Smooth muscle cell of the brain vasculature (primary cell): ENCODE measurements around the gene ACTR3.
"Not testable (repeated sequence)": the region's sequence is repeated elsewhere in the genome, so short reads cannot be mapped to it uniquely, and the experiment has no call there.

ENCODE experiments used
- DNase-seq: peaks from one replicate; pipeline ENCODE4 v3.0.0-alpha.2; 2012; ENCODE audit warnings: low read depth, low spot score

The ACTR3 gene

DNA sequence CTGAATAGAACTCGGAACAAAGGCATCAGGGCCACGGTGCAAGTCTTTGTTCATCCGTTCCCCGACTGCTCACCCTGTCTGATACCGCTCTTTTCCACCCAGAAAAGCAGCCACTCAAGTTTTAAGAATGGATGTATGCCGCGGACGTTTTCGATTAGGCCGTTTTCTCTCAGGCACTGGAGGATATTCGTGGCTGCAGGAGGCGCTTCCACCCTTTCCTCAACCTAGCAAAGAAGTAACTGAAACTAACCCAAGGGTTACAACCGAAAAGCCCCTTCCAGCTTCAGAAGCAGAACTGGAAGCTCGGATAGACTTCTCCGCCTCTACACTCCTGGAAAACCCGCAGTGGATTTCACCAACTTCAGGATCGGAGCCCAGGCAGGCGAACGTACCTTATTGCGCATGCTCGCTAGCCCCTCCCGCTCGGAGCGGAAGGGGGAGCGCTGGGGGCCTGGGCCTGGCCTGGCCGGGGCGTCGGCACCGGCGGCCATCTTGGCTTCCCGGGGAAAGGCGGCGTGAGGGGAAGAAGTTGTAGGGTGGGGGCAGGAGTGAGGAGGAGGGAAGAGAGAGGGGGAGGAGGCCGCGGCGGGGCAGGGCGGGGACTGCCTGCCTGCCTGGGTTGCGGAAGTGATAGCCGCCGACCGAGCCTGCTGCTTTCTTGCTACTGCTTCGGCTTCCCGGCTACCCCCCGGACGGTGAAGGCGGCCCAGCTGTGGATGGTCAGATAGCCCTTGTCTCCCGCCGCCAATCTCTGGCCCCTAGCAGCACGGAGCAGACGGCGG is at the start of gene ACTR3:
ACTR3 (plus strand) TSS at position 619 of the 782 bp plus-strand sequence. CDS start 191 bp downstream, outside the sequence.
- DNase-seq = peak; percentile 99

DNA sequence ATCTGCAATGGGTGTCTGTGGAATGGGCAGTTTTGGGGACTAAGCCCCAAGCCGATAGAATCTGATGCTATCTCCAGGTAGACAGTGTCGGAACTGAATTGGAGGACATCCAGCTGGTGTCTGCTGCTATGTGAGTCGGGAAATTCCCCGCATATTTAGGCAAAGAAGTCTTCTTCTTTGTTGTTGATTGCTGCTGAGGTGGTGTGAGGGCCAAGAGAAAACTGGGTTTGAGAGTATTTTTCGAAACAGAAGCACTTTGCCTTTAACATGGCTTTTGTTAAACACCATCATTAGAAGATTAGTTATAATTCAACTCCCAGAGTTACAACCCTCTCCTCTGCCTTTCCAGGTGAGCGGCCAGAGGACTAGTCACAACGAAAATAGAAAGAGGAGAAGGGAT is 49.4 kb upstream of the ACTR3 start:
- no peak for DNase-seq

DNA sequence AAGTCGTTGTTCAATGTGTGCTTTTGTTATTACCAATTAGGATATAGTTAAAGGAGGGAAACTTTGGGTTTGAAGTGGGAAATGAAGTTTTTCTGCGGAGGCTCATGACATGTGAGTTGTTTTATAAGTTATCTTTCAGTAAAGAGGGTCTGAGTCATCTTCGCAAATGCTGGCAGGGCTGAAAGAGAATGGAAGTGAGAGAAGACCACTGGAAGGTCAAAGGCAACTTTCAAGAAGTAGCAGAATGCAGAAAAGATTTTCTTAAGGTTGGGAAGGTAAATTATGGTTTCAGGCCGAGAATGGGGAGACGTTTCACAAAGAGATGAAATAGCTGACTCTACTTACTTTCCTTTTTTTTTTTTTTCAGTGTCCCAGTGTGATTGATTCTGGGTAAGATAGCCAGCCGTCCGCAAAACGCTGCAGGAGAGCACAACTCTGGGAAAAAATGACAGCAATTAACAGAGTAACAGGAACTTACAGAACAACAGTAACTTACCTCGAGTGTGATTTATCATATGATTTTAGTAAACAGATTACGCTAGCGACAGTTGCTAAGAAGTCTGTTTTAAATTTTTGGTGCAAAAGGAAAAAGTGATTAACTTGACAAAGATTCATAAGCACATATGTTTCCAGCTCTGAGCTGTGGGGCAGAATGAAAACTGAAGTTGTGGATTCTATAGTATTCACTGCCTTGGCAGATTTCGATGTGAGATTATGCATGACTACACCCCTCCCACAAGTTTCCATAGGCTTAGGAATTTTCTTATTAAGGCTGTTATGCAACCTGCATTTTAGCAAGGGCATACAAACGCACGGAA is 46.8 kb upstream of the ACTR3 start:
- DNase-seq = no peak

- not testable (repeated sequence) for DNase-seq
These were observed 46.2 kb upstream of the ACTR3 start for GRCh38 chr2:113843737-113844050.

GRCh38 chr2:113845261-113845660 is 44.6 kb upstream of the ACTR3 start:
- DNase-seq = no peak

- DNase-seq = not testable (repeated sequence)
These were observed 44.1 kb upstream of the ACTR3 start for GRCh38 chr2:113845796-113846195.

- DNase-seq = no peak
These were observed 43.5 kb upstream of the ACTR3 start for GRCh38 chr2:113846429-113846828.

DNA sequence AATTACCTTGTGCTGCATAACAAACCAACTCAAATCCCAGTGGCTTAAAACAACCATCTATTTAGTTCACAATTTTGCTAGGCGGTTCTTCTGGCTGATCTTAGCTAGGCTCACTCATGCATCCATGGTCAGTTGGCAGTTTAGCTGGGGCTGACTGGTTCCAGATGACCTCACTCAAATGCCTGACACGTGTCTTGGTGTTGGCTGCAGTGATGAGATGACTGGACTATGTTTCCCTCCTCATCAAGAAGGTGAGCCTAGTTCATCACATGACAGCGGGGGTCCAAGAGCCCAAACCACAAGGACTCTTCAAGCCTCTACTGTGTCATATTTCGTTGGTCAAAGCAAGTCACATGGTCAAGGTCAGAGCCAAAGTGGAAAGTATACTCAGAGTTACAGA is 42.7 kb upstream of the ACTR3 start:
- DNase-seq = no peak

- DNase-seq = no peak
These were observed 41.0 kb upstream of the ACTR3 start for GRCh38 chr2:113848758-113849415.

- no peak for DNase-seq
These were observed 39.2 kb upstream of the ACTR3 start for GRCh38 chr2:113850687-113851086.

DNA sequence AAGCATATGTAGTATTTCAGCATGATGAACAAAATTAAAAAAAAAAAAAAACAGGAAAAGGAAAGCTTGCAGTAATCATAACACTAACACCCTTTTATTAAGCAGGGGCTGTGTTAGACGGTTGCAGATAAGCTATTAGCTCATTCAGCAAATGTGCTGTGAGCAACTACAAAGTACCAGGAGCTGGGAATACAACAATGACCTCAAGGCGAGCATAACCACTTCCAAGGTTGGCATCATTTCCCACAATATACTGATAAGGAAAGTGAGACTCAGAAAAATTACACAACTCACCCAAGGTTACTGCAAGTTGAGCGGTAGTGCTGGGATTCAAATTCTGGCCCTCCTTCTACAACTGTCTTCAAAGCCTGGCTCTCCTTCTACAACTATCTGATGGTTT is 38.2 kb upstream of the ACTR3 start:
- DNase-seq = no peak

DNA sequence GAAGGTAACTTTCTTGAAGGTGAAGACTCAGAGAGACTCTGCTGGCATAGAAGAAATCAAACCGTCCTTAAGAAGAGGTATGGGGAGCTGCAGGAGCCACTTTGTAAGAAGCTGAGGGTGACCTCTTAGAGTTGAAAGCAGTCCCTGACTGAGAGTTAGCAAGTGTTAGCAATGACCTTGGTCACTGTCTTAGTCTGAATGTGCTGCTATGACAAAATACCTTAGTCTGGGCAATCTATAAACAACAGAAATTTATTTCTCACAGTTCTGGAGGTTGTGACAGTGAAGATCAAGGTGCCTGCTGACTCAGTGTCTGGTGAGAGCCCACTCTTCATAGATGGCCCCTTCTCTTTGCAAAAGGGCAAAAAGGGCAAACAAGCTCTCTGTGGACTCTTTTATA is 35.7 kb upstream of the ACTR3 start:
- no peak for DNase-seq

GRCh38 chr2:113854970-113855740 is 34.7 kb upstream of the ACTR3 start:
- no peak for DNase-seq

- DNase-seq = no peak
These were observed 32.4 kb upstream of the ACTR3 start for GRCh38 chr2:113857464-113857863.

GRCh38 chr2:113858764-113859163 is 31.1 kb upstream of the ACTR3 start:
- no peak for DNase-seq

GRCh38 chr2:113861740-113862139 is 28.1 kb upstream of the ACTR3 start:
- DNase-seq = no peak

DNA sequence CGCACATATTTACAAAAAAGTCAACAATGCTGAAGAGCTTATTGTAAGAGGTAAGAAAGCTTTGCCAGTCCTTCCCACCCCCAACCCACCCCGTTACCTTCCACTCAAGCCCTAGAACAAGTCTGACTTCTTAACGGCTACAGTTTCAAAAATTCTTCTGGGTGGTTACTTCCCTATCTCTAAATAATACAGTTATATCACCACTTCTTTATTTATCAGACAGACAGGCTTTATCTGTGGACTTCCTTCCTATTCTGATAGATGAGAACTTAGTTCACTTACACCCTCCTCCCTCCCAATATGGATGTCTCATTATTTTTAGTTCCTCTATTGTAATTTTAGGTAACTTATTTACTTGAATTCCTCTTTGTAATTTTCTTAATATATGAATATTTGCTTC is 26.7 kb upstream of the ACTR3 start:
- DNase-seq = no peak

DNA sequence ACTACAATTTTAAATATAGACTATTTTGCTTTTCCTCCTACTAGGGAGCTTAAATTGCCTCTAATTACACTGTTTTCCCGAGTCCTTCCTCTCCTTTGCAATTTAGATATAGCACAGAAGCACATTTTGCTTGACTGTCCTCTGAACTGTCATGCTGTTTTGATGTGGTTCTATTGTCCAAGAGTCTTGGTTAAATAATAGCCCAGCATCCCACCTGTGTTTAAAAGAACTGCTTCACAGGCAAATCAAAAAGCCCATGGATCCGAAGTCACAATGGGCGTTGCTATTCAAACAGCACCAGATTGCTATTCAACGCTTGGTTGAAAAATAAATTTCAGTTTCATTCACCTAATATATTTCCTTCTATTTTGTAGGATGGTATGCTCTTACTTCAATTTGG is 22.3 kb upstream of the ACTR3 start:
- DNase-seq = no peak

DNA sequence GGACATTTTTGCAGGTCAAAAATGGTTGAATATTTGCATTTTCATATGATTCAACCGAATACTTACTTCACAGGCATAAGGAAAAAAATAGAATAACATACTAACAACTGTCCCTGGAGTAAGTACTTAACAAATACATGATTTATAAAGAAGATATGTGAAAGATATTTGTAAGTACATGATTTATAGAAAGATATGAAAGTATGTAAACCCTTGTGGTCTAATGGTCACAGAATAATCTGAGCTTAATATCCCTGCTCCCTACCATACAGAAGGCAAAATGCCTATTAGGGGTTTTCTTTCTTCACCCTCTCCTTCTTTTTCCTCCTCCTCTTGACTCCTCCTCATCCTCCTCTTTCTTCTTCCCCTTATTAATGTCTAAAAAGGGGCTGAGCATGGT is 20.6 kb upstream of the ACTR3 start:
- no peak for DNase-seq

- DNase-seq = no peak
These were observed 17.7 kb upstream of the ACTR3 start for GRCh38 chr2:113872201-113872600.

GRCh38 chr2:113873867-113874266 is 16.0 kb upstream of the ACTR3 start:
- no peak for DNase-seq

DNA sequence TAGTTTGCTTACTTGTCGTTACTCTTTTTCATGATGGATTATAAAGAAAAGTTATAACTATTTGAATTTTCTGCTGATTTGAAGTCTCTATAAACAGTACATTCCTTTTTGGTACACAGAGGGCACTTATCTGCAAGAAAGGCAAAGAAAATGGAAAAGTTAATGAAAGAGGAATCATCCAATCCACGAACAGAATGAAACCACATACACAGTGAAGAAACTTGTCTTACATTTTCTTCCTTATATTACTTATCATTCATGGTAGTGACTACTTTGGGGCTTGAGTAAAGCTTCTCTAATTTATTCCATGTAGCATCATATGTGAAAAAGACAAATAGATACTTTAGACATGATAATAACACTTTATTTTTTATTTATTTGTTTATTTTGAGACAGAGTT is 14.8 kb upstream of the ACTR3 start:
- no peak for DNase-seq
